Liver (tissue), 3 donors: Measurements from ENCODE around the gene OCA2.

Experiments
- CTCF ChIP-seq: fragments of 150-350 bp; IDR thresholded peaks from 2 replicates; pipeline ENCODE4 v1.5.1; 2017; ENCODE audit warnings: improper control_type of control experiment, low read depth, low read length; ENCODE audit not compliant: missing input control
- EGR1 ChIP-seq, 2 donors: IDR thresholded peaks; 2 replicates each; pipeline ENCODE4 v1.6.1; 2016 to 2018; ENCODE audit warnings: antibody characterized with exemption in 2 of 2, low read depth in 2 of 2
- RAD21 ChIP-seq, 2 donors: IDR thresholded peaks; 2 replicates each; pipeline ENCODE4 v1.6.1; 2016; ENCODE audit warnings: antibody characterized with exemption in 2 of 2, mild to moderate bottlenecking in 2 of 2
- YY1 ChIP-seq: IDR thresholded peaks from 2 replicates; pipeline ENCODE4 v1.6.1; 2016; ENCODE audit warnings: antibody characterized with exemption, mild to moderate bottlenecking
- TF ChIP-seq, protein P1 (sequence below): IDR thresholded peaks from 2 replicates; pipeline ENCODE4 v1.6.1; 2016; ENCODE audit warnings: antibody characterized with exemption
- donor health status: healthy.
- donor health status: healthy.

DNA sequence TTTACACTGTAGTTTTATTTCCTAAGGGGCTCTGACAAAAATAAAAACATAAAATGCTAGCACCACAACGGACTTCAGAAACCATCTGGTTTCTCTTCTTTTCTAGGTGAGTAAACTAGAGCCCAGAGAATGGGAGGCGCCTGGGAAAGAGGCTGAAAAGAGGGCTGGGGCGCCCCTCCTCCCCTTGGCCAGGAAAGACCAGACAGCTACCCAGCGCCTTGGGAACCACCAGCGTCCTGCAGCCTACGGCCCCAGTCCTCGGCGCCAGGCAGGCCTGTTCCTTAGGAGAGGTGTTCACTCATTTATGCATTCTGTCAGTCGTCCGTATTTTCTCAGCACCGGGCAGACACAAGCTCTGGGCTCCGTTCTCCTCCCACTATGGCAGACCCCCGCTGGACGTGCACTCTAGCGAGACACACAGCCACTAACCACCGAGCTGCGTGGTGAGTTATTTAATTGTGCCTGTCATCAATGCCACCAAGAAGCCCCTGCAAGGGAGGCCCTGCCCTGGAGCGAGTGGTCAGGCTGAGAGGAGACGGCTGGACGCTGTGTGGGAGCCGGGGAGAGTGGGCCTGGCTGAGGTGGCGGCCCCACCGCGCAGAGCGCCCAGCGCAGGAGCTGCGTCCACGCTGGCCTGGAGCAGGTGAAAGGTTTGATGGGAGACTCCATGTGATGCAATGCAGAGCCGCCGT lies 294.4 kb downstream of the OCA2 start:
- TF ChIP-seq CTCF (no peak), EGR1 (IDR thresholded peaks at IDR 0.05; ENCODE audit: low read depth in 2 of 2) (no peak), YY1 (no peak), RAD21 (IDR thresholded peaks at IDR 0.05) (no peak)
- TF ChIP-seq, protein P1, sequence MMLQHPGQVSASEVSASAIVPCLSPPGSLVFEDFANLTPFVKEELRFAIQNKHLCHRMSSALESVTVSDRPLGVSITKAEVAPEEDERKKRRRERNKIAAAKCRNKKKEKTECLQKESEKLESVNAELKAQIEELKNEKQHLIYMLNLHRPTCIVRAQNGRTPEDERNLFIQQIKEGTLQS, result no peak
